Activated CD4-positive, alpha-beta T cell treated with anti-CD3 and anti-CD28 coated beads for 24 hours (primary cell): ENCODE measurements around the gene ZDHHC22.

ENCODE experiments used
- DNase-seq, 2 donors: peaks; one replicate each; pipeline ENCODE4 v3.0.0-alpha.2; 2020; ENCODE audit warnings: low read depth in 2 of 2

Gene ZDHHC22

DNA sequence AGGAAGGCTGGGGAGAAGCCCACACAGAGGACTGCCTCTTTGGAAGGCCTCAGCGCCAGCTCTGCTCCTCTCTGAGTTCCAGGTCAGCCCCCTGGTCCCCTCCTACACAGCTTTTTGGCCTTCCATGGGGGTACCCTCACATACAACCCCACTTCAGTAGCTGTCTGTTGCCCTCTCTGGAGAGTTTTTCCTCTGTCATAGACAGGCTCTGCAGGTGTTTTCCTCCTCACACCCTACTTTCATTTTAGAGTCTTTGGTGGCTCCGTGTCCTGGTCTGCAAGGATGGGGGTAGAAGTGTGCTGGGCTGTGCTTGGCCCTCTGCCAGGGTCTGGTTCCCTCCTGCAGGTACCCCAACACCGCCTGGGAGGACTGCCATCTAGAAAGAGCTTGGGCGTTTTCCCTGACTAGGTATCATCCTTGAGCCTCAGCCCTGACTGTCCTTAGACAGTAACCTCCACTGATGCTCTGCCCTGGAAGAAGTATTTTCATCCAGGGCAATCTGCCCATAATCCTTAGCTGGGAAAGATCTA lies 15.1 kb downstream of the ZDHHC22 start:
- DNase-seq, result no peak

DNA sequence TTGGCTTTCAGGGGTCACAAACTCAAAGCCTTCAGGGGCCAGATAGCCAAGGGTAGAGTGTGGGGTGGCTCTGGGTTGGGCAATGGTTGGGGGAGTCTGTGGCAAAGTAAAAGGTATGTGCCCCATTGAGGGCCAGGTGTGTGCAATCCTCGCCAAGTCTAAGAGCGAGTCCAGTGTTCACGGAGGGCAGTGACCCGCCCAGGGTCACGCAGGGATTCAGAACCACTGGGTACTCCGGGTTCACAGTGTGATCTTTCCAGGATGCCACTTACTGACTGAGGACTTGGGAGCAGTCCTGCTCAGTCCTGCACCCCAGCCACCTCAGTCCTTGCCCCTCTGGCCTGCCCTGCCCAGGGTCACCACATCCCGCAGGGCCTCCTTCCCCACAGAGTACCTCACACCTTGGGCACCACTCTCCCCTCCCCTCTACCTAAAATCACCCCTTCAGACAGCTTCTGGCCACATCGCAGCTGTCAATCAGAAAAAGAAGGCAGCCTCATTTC lies 15.7 kb downstream of the ZDHHC22 start:
- no peak for DNase-seq

DNA sequence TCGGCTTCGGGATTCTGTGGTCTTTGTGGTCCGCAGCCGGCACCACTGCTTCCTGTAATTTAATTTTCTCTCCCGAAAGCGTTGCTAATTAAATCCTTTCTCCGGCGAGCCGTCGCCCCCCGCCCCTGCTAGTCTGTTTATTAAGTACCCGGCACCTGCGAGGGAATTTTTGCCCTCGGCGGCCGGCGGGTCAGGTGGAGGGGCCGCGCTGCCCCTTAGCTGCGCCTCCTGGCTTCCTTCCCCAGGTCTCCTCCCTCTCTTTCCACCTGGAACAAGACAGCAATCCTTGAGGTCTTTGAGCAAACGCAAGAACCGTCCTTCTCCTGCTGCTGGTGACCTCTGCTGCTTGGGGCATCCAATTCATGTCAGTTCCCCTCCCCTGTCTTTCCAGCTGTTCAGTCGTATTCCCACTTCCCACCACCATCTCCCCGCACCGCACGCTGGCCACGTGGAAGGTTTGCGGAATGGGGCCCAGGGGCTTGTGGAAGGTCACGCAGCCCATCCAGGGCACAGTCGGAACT lies 16.2 kb downstream of the ZDHHC22 start:
- DNase-seq, result no peak

DNA sequence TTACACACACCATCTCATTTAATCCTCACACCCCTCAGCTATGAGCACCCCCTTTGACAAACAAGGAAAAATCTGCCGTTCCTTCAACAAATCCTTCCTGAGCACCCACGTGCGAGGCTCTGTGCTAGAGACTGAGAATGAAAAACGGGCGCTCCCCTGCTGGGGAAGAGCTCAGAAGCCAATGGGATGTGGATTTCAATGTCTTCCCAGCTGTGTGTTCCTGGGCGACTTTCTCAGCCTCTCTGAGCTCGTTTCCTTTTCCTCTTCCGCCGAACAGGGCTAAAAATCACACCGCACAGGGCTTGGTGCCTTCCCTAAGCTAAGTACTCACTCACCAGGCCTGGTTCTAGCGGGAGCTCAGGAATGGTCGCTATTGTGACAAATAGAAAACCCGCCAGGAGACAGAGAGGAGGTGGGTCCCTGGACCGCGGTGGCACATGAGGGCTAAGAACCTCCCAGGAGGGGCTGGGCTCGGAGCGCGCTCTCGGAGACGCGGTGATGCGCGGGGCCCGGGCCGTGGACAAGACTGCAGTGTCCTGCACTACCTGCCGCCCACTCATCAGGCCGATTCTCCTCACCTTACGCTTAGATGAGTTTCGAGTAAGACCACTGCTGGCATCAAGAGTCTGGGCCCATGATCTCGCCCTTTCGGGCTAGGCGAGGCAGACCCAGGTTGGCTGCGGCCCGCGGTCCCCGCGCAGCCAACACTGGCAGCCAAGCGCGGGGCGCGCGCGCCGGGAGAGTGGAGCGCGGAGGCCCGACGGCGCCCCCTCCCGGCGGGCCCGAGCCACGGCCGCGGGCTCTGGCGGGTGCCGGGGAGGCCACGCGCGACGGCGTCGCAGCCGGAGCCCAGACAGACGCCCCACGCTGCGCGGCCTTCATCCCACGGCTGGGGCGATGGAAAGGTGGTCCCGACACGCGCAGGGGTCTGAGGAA lies 17.0 kb downstream of the ZDHHC22 start:
- peak; percentile 43 to 50 for DNase-seq

DNA sequence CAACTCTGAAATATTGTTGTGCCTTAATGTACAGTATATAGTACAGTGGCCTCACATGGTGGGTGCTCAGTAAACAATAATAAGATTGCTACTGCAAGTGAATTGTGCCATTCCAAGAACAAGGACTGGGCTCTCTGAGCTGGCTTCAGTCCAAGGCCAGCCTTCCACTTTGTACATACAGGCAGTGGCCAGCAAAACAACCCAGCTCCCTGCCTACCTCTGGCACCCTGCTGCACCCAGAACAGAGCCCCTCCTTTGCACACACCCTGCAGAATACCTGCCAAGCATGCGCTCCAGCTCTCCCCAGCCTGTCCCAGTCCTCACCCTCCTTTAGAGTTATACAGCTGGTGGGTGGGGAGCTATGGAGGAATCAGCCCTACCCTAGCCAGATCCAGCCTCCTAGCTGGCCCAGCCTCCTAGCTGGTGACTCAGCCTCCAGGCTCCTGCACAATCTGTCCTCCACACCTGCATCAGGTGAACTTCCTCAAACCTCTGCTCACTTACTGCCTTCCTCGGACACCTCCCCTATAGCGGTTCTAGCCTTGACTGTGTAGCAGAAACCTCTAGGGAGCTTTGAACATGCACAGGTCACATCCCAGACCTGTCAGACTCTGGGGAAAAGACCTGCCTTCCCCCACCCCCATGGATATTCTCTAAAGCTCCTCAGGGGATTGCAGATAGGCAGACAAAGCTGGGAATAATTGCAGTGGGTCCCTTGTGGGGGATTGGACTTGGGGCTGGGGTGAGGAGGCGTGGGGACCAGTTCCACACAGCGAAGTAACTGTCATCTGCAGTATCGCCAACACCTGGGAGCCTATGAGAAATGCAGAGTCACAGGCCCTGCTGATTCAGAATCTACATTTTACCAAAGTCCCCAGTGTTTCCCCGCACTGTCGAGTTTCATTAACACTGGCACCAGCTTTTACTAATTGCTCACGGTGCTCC lies 17.9 kb downstream of the ZDHHC22 start:
- no peak for DNase-seq

DNA sequence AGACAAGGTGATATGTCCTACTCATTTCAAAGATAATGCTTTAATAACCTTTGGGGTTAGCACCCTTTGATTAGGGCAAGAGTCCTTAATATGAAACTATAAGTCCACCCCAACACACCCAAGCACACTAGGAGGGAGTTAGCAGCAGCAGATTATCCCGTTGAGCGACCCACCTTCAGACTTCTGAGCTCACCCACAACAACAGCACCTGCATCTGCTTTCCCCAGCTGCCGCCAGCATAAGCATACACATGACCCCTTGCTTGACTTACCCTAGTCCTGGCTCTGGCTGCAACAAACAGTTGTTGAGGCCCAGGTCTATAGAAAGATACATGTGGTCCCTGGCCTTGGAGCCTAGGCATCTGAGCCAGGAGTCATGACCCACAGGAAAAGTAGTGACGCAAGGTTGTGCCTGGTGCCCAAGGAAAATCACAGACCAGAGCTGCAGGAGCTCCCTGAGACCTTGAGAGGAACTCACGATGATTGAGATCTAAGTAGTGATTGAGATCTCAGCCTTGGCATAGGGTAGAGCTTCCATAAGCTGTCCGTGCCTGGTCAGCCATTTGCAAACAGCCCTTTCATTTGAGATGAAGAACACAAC lies 19.0 kb downstream of the ZDHHC22 start:
- no peak for DNase-seq

DNA sequence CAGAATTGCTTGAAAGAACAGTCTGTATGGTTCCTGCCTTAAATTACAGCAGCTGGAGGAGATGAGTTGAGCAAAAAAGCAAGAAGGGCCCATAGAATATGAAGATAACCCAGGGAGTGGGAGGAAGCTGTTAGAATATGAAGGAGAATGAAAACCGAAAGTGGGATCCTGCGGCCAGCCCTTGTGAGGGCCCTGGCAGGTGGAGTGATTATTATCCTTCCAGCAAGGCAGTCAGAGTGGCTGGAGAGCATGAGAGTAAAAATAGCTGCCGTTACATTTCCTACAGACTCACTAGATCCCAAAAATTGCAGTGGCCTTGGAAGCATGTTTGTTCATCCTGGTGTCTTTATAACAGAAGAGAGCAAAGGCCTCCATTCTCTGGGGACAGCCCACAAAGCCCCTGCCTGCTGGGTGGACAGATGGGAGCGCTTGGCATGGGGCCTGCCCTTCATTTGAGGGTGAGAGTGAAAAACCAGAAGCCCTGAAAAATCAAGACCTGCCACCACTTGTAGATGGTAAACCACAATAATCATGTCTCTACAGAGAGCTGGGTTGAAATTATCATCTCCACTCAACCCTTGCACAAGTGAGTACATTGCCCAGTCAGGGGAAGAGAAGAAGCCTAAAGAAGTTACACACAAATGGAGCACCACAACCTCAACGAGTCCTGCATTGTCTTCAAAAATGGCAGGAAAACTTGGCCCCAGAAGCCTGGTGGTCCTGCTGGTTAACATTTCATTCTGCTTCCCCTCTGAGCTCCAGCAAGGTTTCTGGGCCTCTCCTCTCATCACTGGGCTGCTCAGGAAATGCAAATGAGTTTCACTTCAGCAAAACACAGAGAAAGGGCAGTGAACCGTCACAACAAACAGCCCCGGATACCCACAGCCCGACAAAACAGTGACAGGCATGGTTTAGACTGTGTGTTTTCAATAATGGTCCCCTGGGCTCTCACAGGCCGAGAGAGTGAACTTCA lies 20.5 kb downstream of the ZDHHC22 start:
- DNase-seq, result no peak

DNA sequence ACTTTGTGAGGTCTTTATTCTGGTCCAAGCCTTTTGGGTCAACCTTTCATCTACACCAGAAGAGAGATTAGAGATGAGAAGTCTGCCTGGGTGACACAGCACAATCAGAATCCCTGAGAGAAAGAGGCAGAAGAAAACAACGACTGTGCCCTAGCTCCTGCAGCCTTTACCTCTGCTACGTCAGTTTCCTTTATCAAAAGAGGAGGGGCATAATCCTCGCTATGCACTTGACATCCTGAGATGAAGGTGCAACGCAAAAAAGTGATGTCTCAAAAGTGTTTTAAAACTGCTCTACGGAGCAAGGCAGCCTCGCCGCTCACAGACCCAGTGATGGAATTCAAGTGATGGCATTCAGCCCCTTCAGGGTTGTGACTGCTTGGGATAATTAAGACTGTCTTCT lies 21.7 kb downstream of the ZDHHC22 start:
- no peak for DNase-seq

DNA sequence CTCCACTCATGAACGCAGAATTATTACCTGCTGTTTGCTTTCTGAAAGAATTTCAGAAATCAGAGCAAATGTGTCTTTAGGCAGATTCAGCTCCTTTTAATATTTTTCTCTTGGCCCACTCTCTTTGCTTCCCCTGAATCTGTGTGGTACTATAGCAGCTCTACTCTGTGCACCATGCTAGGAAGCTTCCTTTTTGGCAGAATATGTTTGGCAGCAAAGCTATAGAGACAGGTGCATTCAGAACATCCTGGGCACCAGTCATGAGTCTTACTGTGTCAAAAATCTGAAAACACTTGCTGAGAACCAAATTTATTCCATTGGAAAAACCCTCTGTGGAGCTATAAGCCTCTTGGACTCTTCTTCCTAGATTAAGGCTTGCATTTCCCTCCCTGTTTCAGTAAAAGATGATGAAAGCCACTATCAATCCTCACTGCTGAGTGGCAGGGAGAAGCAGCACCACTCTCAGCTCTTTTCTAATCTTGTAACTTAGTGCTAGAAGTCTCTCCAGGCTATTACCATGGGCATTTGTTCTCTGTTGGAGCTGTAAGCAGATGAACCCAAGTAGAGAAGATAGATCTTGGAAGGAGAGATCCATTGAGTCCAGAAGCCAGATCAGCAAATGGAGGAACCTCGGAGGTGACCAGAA lies 25.3 kb downstream of the ZDHHC22 start:
- no peak for DNase-seq

DNA sequence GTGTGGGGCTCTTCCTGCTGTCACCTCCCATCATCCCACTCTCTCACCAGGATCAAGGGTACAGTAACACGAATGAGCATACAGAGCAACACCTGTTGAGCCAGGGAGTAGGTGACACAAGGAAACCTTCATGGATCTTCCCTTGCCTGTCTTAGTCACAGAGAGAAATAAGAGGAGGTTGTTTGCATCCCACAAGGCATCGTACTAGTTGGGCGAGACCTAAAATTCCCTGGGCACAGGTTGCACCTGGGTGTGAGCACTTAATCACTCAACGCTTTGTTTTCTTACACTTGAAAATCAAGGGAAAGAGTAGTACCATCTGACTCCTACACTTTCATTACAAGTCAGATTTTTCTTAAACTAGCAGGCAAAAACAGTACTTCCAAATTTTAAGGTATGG lies 27.0 kb downstream of the ZDHHC22 start:
- DNase-seq, result no peak

DNA sequence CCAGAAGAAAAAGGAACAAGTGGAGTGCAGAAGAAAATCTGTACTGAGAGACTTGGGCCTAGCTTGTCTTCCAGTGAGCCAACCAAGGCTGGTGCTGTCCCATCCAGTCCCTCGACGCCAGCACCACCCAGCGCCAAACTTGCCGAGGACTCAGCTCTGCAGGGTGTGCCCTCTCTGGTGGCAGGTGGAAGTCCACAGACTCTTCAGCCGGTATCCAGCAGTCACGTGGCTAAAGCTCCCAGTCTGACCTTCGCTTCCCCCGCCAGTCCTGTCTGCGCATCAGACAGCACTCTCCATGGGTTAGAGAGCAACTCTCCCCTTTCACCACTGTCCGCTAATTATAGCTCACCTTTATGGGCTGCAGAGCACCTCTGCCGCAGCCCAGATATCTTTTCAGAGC lies 27.9 kb downstream of the ZDHHC22 start:
- no peak for DNase-seq

DNA sequence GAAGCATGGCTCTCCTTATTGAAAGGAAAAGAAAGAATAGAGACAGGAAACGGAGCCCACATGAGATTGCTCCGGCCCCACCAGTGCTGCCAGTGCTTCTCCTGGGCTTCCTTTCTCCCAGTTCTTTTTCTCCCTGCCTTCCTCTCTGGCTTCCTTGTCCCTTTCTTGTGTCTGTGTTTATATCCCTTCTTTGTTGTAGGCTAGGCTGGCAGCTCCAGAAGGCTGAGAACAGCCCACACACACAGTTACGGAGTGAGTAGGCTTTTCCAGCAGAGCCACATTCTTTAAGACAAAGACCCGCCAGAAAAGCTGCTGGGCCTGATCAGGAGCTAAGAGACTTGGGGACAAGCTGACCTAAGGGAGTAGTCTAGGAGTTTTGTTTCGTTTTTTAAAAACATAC lies 30.6 kb downstream of the ZDHHC22 start:
- no peak for DNase-seq

DNA sequence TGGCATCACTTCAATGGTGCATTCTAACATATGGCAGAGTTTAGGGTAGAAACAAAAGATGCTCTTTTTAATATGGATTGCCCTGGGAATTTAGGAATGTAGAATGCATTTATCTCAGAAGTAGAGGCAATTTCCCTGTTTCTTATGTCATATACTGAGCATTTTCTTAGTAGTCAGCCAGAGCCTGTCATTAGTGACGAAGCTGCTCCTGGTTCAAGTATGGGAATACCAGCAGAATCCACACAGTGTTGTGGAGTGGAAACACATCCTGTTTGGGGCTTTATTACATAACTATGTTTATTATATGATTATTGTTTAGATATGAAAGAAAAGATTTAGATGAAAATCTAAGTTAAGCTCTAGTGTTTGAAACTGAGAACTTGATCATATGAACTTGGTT lies 31.3 kb downstream of the ZDHHC22 start:
- no peak for DNase-seq

DNA sequence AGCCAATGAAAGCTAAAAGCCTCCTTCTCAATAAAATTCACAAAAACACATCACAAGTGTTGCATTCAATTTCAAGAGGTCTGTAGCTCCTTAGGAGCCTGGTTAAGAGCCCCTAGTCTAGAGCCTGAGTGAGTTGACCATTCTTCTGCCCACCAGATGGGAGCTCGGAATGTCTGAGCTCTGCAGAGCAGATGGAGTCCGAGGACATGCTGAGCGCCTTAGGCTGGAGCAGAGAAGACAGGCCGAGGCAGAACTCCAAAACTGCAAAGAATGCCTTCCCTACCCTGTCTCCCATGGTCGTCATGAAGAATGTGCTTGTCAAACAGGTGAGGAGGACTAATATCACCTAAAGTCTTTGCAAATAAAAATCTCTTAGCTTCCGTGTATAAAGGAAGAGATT lies 31.9 kb downstream of the ZDHHC22 start:
- DNase-seq, result no peak

DNA sequence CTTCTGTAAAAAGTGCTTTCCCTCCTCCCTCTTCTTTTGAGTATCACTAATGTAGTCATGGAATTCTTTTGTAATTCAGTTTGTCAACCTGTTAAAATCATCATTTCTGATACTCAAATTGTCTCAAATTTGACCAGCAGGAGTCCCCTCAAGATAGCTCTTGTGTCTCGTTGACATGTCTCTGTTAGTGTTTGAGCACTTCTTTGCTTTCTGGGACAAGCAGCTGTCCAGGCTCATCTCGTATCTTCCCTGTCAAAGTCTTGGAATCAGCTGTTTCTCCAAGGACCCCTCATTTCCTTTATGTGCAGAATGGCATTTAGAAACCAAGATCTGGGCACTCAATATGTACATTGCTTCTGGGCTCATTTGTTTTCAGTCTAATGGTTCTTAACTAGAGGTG lies 32.8 kb downstream of the ZDHHC22 start:
- no peak for DNase-seq

DNA sequence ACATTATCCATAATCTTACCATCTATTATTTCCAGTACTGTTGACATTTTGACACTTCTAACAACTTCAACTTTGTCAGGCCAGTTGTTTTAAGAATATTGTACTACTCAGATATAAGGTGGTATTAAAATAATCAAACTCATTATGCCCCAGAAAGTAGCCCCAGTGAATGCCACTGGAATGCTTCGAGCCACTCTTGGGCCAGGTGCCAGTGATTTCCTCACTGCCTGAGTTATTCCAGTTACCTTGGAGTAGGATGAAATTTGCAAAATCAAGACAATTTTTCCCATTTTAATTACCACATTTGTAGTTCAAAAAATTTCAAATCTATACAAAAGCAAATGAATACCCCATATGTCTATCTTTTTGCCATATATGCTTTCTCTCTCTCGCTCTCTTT lies 34.4 kb downstream of the ZDHHC22 start:
- DNase-seq, result no peak

DNA sequence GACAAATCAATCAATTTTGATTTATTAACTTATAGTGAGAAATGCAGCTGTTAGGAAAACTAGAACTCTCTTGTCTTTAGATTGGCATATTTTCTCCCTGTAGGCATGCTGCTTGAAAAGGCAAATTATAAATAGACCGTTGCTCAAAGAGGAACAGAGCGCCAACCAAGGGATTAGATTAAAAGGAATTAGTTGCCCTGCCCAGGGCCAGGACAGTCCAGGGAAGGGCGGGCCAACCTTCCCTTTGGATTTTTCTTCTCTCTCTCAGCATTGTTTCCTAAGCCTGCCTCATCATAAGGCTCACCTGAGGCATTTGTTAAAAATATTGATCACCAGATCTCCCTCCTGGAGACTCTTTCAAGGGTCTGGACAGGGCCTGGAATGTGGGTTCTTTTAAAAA lies 34.9 kb downstream of the ZDHHC22 start:
- no peak for DNase-seq

DNA sequence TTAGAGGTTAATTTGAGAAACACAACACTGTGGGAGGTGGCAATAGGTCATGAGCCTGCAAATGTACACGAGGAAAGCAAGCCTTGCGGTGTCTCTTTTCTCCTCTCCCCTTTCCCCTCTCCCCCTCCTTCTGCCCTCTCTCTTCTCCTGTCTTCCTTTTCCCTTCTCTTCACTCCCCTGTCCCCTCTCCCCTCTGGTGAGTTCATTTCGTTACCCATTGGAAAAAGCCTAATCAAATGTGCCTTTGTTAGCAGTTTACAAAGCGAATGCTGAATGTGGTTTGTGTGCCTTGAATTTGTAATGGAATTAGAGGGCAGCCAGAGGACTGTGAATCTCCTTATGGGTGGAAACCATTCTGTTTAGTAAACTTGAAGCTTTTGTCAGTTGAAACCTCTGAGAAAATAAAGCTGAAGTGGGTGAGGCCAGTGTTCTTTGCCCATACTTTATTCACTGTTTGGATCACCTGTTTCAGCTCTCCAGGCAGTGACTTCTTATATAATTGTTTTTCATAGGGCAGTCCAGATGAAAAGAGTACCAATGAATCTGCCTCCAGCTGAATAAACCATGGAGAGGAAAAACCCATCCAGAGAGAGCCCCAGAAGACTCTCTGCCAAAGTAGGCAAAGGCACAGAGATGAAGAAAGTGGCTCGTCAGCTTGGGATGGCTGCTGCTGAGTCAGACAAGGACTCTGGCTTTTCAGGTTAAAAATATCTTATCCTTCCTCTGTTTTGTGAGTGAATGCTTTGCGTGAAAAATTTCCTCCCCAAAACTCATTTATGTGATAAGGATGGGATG lies 36.2 kb downstream of the ZDHHC22 start:
- DNase-seq, result no peak

DNA sequence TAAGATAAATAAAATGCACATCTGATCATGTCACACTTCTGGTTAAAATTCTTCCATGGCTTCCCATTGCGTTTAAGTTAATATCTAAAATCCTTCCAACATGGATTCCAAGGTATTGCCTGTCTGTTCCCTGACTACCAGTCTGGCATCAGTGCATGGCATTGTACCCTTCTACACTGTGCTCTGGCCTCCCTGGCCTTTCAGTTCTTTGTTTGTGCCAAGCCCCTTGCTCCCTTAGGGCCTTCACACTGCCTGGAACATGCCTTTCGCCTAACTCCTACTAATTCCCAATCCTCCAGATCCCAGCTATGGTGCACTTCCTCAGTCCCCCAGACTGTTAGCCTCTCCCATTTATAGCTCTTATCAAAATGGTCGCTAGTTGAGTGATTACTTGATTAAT lies 37.2 kb downstream of the ZDHHC22 start:
- DNase-seq, result no peak
